ENCODE data around the gene PHC1. TPM values are rescaled to one million over a fixed set of nuclear protein-coding genes. Genes with fewer than 3 reads are reported as not detected.

The PHC1 gene
- total RNA-seq, 4 donors from 2014 or later, result 15.7 to 32.6 (median 28.2) TPM

DNA sequence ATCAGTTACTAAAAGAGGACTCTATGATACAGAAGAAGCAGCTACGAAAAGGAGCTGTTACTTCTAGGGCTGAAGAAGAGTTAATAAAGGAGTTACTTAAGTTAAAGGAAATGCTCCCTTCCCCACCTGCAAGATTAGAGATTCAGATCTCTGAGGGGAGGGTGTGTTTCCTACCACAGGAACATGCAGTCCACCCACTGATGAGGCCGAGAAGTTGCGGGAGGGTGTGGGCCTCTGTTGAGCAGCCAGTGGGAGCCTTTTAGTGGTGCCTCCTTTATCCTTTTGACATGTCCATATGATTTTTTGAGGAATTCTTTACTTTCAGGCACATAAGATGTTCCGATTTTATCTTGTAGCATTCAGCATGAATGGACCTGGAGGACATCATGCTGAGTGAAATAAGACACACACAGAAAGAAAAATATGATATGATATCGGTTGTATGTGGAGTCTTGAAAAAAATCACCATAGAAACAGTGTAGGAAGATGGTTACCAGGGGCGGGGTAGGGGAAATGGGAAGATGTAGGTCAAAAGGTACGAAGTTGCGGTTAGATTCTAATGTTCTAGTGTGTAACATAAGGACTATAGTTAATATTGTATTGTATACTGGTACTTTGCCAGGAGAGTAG is 39.6 kb downstream of the PHC1 start:
- no peaks in the 10 kb centered on the region for H3K9me3 ChIP-seq
- no peak for TF ChIP-seq EP300 (IDR thresholded peaks at IDR 0.05)
- no peak for TF ChIP-seq POLR2AphosphoS5 (IDR thresholded peaks at IDR 0.05)
- TF ChIP-seq CTCF (IDR thresholded peaks at IDR 0.05), result no peak
- TF ChIP-seq POLR2A (IDR thresholded peaks at IDR 0.05), result no peak
- no peaks in the 10 kb centered on the region for H3K27me3 ChIP-seq
- no peak for DNase-seq (ENCODE audit: low spot score in 2 of 2)
- 89% methylated on average over 8 of the region's 8 CpGs for WGBS
- no peak overlapping the region for H3K4me3 ChIP-seq
- H3K36me3 ChIP-seq, result no peaks in the 10 kb centered on the region
- H3K27ac ChIP-seq, result no peak overlapping the region
- H3K4me1 ChIP-seq, result peaks cover 14% of the 10 kb centered on the region

DNA sequence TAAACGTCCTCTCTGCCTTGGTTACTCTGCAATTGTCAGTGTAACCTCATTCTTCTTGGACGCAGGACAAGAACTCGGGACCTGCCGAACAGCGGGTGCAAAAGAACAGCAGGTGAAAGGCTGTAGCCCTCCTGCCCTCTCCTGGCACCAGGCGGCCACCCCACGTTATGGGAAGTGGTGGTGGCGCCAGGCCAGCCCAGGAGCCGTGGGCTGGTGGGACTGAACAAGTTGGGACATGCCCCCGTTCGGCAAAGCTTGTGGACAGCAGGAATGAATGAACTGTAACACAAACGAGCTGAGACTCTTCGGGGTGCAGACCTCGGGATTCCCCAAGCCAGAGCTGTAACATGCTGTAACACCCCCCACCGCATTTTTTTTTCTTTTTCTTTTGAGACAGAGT is 41.8 kb downstream of the PHC1 start:
- H3K4me3 ChIP-seq, result no peak overlapping the region
- DNase-seq (ENCODE audit: low spot score in 2 of 2), result no peak
- TF ChIP-seq POLR2A (IDR thresholded peaks at IDR 0.05) (no peak), CTCF (IDR thresholded peaks at IDR 0.05) (no peak), EP300 (IDR thresholded peaks at IDR 0.05) (no peak), POLR2AphosphoS5 (IDR thresholded peaks at IDR 0.05) (no peak)
- H3K9me3 ChIP-seq, result no peaks in the 10 kb centered on the region
- H3K27ac ChIP-seq, result no peak overlapping the region
- no peaks in the 10 kb centered on the region for H3K27me3 ChIP-seq
- no peaks in the 10 kb centered on the region for H3K36me3 ChIP-seq
- WGBS, result 86% methylated on average over 15 of the region's 15 CpGs
- H3K4me1 ChIP-seq, result peaks cover 5% of the 10 kb centered on the region

- no peaks in the 10 kb centered on the region for H3K4me1 ChIP-seq
- TF ChIP-seq POLR2AphosphoS5 (IDR thresholded peaks at IDR 0.05) (no peak), POLR2A (IDR thresholded peaks at IDR 0.05) (no peak), CTCF (IDR thresholded peaks at IDR 0.05) (no peak), EP300 (IDR thresholded peaks at IDR 0.05) (no peak)
- no peak overlapping the region for H3K27ac ChIP-seq
- no peak for DNase-seq (ENCODE audit: low spot score in 2 of 2)
- H3K4me3 ChIP-seq, result no peak overlapping the region
- H3K27me3 ChIP-seq, result no peaks in the 10 kb centered on the region
- WGBS, result 70% methylated on average over 6 of the region's 7 CpGs
- H3K9me3 ChIP-seq, result no peaks in the 10 kb centered on the region
- no peaks in the 10 kb centered on the region for H3K36me3 ChIP-seq
Measured at GRCh38 chr12:8956772-8957171, 42.5 kb downstream of the PHC1 start.

GRCh38 chr12:8957561-8957960 is 43.3 kb downstream of the PHC1 start:
- 60% methylated on average over 4 of the region's 4 CpGs for WGBS
- no peak for DNase-seq (ENCODE audit: low spot score in 2 of 2)
- H3K27me3 ChIP-seq, result no peaks in the 10 kb centered on the region
- TF ChIP-seq EP300 (IDR thresholded peaks at IDR 0.05) (no peak), POLR2AphosphoS5 (IDR thresholded peaks at IDR 0.05) (no peak), CTCF (IDR thresholded peaks at IDR 0.05) (no peak), POLR2A (IDR thresholded peaks at IDR 0.05) (no peak)
- no peaks in the 10 kb centered on the region for H3K36me3 ChIP-seq
- no peak overlapping the region for H3K27ac ChIP-seq
- no peak overlapping the region for H3K4me3 ChIP-seq
- no peaks in the 10 kb centered on the region for H3K9me3 ChIP-seq
- no peaks in the 10 kb centered on the region for H3K4me1 ChIP-seq

DNA sequence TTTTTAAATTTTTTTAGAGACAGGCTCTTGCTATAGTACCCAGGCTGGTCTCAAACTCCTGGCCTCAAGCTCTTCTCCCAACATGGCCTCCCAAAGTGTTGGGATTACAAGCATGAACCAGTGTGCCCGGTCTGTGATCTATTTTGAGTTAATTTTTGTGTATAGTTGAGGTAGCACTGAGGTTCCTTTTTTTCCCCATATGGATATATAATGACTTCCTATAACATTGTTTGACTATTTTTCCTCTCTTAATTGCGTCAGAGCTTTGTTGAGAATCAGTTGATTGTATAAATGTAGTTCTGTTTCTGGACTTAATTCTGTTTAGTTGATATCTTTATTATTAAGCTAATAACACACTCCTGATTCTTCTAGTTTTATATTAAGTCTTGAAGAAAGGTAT is 43.8 kb downstream of the PHC1 start:
- H3K27me3 ChIP-seq, result no peaks in the 10 kb centered on the region
- no peaks in the 10 kb centered on the region for H3K9me3 ChIP-seq
- no peak overlapping the region for H3K27ac ChIP-seq
- TF ChIP-seq CTCF (IDR thresholded peaks at IDR 0.05), result no peak
- no peak for DNase-seq (ENCODE audit: low spot score in 2 of 2)
- 73% methylated on average over 2 of the region's 2 CpGs for WGBS
- no peaks in the 10 kb centered on the region for H3K4me1 ChIP-seq
- H3K4me3 ChIP-seq, result no peak overlapping the region
- H3K36me3 ChIP-seq, result no peaks in the 10 kb centered on the region
